Stimulated activated CD8-positive, alpha-beta memory T cell treated with anti-CD3 and anti-CD28 coated beads, Interleukin-7, amount 100 ng/mL, for 1 hour (primary cell): ENCODE data around the gene PKNOX1.
"Not testable (repeated sequence)": the region's sequence is repeated elsewhere in the genome, so short reads cannot be mapped to it uniquely, and the experiment has no call there.

Experiments used
- DNase-seq, 2 donors: peaks; one replicate each; pipeline ENCODE4 v3.0.0-alpha.2; 2020; ENCODE audit warnings: low read depth in 2 of 2

Gene PKNOX1

DNA sequence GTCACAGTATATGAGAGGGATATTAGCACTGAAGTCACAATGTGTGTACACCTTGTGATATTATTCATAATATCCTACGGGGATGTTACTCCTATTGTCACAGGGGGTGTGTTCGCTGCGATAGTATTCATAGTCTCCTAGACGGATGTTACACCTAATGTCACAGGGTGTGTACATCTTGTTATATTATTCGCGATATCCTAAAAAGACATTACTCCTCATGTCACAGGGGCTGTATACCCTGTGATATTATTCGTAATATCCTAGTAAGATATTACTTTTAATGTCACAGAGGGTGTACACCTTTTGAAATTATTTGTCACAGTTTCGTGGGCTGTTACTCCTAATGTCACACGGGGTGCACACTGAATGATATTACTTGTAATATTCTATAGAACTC is 23.2 kb upstream of the PKNOX1 start:
- not testable (repeated sequence) for DNase-seq

DNA sequence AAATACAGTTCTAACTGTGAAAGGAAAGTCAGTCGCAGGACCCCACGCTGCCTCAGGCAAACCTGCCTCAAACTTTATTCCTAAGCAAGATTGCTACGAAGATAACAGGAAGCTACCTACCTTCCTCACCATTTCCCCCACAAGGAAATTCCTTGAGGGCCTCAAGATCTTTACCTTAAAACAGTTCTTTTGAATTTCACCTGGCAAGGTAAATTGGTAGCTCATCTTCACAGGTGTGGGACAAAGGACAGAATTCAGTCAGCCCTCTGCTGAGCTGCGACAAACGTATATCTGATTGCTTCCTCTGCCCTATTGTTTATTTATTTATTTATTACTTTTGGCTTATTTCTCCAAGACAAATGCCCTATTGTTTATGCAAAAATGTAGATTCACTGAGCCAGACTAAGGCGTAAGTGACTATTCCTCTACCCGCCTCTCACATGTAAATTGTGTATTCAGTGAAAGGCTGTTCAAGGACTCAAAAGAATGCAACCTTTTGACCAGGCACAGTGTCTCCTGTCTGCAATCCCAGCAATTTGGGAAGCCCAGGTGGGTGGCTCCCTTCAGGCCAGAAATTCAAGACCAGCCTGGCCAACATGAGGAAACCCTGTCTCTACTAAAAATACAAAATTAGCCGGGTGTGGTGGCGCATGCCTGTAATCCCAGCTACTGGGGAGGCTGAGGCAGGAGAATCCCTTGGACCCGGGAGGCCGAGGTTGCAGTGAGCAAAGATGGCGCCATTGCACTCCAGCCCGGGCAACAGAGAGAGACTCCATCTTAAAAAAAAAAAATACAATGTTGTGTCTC is 17.3 kb upstream of the PKNOX1 start:
- no peak for DNase-seq

DNA sequence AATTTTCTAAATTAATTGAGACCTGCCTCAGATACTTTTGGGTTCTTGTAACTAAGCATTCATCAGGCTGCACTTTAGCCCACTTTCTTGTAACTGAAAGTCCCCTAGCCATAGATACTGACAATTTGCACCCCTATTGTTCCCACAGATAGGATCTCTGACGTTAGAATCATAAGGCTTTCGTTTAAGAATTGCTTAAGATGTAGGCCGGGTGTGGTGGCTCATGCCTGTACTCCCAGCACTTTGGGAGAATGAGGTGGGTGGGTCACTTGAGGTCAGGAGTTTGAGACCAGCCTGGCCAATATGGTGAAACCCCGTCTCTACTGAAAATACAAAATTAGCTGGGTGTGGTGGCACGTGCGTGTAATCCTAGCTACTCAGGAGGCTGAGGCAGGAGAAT is 16.2 kb upstream of the PKNOX1 start:
- DNase-seq: not testable (repeated sequence)

DNA sequence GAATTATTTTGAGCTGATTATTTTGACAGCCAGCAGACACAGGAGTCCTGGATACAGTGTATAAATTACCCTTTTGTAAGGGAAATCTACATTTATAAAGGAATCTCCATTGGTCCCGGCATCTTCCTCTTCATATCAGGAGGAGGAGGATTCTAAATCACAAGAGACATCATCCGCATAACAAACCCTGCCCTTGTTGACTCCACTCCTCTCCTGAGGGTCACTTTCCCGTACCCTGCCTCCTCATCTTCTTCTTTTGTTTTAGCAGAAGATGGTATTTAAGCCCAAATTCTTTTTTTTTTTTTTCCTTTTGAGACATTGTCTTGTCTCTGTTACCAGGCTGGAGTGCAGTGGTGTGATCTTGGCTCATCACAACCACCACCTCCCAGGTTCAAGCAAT is 14.6 kb upstream of the PKNOX1 start:
- no peak for DNase-seq

DNA sequence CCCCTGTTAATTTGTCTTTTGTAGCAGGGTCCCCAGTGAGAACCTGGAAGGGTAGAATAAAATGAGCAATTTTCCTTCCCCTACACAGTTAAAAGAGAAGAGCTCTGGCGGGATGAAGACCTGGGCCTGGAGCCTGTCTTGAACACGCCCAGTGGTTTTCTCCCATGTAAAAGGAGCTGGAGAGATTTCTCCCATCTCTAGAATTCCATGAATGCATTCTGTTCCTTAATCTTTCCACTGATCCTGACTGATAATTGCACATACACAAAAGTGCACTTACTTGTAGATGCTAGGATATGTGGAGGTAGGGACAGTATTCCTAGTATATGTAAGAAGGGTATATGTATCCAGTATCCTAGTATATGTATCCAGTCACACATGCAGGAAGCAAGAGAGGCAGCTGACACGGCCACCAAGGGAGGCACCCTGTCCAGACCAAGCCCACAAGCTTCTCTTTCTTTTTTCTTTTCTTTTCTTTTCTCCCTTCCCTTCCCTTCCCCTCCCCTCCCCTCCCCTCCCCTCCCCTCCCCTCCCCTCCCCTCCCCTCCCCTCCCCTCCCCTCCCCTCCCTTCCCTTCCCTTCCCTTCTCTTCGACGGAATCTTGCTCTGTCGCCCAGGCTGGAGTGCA is 11.9 kb upstream of the PKNOX1 start:
- no peak for DNase-seq

DNA sequence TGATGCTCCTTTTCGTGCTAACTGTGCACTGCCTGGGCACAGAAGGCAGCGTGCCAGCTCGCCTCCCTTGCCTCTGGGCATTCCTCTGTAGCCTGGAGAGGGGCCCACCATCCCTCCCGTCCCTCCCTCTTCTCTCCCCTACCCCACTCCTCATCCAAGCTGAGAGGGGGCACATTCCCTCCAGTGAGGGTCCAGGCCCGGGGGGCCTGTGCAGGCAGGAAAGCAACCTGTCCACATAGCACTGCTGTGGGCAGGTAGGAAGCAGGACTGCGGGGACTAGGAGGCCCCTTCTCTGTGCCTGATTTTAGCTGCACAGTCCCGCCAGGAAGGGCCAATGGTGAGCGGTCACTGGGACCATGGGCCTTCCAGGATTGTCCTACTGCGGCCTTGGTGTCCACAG is 10.3 kb upstream of the PKNOX1 start:
- no peak for DNase-seq

DNA sequence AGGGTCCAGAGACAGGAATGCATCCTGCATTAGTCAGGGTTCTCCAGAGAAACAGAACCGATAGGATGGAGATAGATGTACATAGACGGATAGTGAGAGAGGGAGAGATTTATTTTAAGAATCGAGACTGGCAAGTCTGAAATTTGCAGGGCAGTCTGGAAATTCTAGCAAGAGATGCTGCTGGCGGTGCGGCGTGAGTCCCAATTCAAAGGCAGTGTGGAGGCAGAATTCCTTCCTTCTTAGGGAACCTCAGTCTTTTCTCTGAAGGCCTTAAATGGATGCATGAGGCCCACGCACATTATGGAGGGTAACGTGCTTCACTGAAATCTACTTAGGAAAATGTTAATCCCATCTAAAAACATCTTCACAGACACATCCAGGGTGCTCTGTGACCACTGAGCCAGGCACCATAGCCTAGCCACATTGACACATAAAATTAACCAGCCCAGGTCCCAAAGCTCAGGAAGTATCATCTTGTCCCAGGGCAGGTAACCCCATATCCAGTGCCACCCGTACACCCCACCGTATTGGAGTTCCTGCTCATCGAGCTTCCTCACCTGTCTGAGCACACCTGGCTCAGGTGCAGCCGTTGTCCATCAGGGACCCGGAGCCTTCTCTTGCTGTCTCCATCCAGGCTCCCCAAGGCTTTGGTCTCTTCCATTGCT is 9.7 kb upstream of the PKNOX1 start:
- DNase-seq: no peak

DNA sequence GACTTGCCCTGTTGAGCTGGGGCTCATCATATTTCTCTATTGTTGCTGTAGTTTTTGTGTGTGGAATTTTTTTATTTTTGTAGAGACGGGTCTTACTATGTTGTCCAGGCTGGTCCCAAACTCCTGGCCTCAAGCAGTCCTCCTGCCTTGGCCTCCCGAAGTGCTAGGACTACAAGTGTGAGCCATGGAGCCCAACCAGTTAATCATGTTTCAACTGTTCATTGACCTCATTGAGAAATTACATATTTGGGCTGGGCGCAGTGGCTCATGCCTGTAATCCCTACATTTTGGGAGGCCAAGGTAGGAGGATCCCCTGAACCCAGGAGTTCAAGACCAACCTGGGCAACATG is 9.2 kb upstream of the PKNOX1 start:
- DNase-seq: no peak

DNA sequence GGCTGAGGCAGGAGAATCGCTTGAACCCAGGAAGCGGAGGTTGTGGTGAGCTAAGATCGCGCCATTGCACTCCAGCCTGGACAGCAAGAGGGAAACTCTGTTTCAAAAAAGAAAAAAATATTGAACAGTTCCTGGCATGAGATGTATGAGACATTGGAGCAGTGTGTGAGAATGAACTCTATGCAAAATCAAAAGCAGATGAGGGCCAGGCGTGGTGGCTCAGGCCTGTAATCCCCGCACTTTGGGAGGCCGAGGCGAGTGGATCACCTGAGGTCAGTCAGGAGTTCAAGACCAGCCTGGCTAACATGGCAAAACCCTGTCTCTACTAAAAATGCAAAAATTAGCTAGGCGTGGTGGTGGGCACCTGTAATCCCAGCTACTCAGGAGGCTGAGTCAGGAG is 6.7 kb upstream of the PKNOX1 start:
- not testable (repeated sequence) for DNase-seq

DNA sequence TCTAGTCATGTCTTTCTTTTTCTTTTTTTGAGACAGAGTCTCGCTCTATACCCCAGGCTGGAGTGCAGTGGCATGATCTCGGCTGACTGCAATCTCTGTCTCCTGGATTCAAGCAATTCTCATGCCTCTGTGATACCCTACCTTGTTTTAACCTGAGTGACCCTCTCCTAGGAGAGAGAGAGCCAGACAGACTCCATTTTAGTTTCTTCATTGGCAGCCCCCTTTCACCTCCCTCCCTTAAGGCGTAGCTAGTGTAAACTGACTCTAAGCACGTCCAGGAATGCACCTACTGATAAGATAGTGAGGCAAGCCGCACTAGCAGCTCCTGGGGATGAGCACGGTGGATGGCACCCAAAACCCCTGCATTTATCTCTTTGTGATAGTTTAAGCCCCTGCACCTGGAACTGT is 5.2 kb upstream of the PKNOX1 start:
- no peak for DNase-seq

DNA sequence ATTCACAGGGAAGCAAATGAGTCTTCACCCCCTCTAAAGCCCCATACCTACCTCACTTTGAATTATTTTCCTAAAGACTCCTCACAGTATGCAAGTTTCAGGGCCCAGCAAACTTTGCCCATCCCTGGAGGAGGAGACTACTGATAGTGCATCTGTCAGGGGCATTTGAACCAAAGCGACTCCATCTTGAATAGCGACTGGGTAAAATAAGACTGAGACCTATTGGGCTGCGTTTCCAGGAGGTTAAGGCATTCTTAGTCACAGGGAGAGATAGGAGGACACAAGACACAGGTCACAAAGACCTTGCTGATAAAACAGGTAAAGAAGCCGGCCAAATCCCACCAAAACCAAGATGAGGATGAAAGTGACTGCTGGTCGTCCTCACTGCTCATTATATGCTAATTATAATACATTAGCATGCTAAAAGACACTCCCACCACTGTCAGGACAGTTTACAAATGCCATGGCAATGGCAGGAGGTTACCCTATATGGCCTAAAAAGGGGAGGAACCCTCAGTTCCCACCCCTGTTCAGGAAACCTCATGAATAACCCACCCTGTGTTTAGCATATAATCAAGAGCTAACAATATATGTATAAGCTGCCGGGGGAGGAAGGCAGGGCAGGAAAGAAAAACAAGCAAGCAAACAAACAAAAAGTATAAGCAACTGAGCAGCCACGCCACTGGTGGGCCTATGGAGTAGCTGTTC is 3.3 kb upstream of the PKNOX1 start:
- no peak for DNase-seq

DNA sequence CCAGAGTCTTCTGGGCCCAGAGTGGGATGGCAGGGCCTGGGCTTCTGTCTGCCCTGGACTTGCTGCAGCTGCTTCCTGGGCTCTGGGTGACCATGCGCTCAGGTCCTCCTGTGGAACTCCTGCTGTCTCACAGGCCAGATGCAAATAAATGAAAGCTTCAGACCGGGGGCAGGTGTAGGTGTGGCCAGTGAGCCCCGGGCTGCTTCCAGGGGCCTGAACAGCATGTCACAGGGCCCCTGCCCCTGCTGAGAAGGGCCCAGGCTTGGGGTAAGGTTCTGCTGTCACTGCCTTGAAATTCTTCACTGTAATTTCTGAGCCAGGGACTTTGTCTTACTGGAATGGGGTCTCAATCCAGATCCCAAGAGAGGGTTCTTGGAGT is 2.5 kb upstream of the PKNOX1 start:
- no peak for DNase-seq

DNA sequence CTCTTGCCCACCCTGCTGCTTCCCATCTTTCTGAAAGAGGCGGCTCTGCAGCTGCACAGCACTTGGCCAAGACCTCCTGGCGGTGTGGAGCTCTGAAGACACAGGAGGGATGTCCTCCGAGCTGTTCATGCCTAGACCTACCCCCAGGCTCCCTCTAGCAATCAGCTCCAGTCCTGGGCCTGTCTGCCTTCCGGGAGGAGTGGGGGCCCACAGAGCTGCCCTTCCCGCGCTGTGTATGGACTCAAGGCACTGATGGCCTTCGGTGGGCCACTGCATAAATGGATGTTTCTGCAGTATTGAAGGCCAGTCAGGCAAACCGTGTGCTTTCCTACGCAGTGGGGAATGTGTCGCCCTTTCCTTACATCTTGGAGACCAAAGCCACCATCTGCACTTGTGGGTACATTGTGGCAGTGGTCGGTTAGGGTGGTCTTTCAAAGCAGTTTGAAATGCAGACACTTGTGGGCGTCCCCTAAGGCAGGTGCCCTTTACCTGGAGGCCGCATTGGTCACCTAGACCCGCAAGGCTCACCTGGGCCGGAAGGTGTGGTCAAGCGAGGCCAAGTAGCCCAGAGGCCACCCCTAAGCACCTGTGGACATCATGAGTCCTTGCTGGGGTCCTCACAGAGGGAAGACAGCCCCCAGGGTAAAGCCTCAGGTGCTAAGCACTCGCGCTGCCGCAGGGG is 912 bp upstream of the PKNOX1 start:
- DNase-seq: no peak

DNA sequence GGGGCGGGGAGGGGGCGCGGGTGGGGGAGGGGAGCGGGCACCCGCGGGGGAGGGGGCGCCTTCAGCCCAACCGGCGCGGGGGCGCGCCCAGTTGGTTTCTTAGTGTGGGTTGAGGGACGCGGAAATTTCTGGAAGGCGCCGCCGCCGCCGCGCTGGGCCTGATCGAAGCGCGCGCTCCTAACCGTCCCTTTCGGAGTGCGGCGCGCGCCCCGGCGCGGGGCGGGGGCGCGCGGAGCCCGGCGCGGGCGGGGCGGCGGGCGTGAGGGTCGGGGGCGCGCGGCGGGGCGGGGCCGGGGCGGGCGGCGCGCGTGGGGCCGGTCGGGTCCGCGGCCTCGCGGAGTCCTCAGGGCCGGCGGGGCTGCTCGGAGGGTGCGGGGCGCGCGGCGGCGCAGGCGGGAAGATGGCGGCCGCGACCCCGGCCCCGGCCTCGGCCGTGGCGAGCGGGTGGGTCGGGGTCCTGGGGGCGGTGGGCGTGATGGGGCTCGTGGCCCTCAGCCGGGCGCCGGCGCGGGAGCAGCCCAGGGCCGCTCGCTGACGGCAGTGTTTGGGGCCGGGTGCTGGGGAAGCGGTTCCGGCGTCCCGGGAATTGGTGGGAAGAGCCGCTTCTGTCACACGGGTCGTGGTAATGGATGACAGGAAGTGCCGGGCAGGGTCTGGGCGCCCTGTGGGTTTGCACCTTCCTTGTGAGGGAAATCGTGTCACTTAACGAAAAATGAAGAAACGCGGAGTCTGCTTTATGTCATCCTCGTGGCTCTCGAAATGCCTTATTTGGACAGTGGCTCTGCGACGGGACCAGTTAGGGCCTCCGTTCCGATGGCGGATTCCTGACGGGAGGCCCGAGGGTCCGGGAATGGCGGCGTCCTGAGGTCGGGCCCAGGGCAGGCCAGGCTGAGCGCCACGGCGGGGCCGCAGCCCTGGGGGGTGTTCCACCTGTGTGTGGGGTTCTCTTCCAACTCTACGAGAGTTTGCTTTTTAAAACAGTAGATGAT is 764 bp downstream of the PKNOX1 start:
- DNase-seq: peak; percentile 12 to 29

DNA sequence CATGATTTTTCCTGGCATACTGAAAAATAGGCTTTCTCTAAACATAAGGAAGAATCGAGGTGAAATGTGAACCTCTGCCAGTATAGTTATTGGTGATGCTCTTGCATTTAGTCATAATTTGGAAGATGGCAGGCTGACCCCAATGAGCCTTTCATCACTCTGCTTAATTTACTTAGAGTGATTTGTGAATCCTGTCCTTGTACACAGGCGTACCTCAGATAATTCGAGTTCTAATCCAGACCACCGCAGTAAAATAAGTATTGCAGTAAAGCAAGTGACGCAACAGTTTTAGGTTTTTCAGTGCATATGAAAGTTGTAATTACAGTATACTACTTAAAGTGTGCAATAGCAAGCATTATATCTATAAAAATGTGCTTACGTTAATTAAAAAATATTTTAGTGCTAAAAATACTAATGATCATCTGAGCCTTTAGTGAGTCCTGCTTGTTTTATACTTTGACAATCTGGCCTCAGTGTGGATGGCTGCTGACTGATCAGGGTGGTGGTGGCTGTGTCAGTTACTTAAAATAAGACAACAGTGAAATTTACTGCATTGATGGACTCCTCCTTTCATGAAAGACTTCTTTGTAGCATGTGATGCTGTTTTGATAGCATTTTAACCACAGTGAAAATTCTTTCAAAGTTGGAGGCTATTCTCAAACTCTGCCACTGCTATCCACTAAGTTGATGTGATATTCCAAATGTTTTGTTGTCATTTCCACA is 1.7 kb downstream of the PKNOX1 start:
- no peak for DNase-seq

DNA sequence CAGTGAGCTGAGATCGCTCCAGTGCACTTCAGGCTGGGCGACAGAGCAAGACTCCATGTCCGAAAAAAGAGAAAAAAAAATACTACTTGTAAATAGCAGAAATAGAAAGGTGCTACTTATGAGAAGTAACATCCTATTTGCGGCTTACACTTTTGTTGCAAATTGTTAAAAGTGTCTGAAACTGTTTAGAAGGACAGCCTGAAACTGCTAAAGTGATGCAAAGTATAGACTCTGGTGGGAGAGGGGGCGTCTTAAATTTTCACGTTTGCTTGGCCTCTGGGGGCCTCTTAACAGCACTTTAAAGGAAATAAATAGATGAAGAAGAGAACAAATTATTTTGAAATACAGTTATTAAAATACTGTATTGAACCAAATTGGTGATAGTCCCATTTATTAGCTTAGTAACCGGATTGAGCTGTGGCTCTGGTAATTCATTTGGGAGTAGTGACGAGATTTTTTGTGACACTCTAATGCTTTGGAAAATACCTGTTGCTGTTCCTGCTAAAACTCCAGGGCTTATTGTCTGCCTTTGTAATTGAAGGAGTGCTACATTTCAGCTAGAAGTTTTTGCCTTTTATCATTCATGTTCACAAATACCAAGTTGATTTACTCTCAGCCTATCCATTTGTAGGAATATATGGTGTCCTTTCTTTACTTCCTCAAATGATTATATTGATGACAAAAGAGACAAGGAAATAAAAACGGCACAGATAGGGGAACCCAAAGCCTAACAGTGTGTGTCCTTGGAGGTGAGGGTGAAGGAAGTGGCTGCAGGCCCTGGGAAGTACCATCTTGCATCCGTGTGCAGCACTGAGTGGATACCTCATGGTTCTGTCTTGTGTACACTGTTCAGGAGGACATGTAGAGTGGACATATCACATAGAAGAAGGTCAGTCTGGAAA is 6.2 kb downstream of the PKNOX1 start:
- DNase-seq: no peak

DNA sequence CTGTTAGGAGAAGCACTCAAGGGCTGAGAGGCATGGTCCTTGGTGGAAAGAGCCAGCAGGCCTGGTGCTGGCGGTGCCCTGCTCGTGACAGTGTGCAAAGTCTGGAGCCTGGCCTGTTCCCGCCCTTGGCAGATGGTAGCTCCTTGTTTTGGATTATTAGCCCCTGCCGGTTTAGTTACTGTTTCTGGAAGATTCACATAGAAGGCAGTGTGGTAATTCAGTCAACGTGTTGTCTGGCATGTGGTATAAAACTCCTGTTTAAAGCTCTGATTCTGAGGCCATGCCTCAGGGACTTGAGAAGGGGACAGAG is 6.8 kb downstream of the PKNOX1 start:
- no peak for DNase-seq

DNA sequence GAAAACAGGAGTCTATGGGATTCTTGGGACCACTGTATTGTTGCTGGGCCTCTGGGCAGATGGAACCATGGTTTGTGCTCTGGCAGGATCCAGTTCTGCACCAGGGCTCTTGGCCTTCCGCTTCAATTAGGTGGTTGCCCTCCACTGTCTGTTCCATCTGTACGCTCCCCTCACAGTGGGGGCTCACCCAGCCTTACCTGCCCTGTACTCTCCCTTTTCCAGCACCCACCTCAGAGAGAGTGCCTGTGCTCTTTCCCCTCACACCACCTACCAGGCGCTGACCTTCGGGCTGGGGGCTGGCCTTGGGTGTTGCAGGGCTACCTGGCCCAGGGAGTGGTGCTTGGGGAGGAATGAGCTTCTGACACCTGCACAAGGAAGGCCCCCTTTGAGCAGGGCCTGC is 7.5 kb downstream of the PKNOX1 start:
- no peak for DNase-seq

DNA sequence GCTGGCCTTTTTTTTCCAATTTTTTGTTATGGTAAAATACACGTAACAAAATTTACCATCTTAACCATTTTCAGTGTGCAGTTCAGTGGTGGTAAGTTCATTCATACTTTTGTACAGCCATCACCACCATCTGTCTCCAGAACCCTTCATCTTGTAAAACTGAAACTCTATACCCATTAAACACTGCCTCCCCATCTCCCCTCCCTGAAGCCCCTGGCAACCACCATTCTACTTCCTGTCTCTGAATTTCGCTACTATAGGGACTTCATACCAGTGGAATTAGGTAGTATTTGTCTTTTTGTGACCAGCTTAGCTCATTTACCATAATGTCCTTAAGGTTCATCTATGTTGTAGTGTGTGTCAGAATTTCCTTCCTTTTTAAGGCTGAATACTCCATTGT is 8.7 kb downstream of the PKNOX1 start:
- no peak for DNase-seq
